ENCODE measurements around the gene RHOBTB1.
"Not testable (repeated sequence)": the region's sequence is repeated elsewhere in the genome, so short reads cannot be mapped to it uniquely, and the experiment has no call there.

RHOBTB1 gene

GRCh38 chr10:60940446-60940845, 3.5 kb downstream of the RHOBTB1 start:
- no peak for DNase-seq (ENCODE audit: low spot score)

GRCh38 chr10:60937784-60938654, 6.0 kb downstream of the RHOBTB1 start:
- peak; percentile 39 for DNase-seq (ENCODE audit: low spot score)

- no peak for DNase-seq (ENCODE audit: low spot score)
Measured at GRCh38 chr10:60937022-60937421, 7.0 kb downstream of the RHOBTB1 start.

GRCh38 chr10:60934215-60935175, 9.5 kb downstream of the RHOBTB1 start:
- DNase-seq (ENCODE audit: low spot score) = no peak

GRCh38 chr10:60932756-60933155, 11.2 kb downstream of the RHOBTB1 start:
- no peak for DNase-seq (ENCODE audit: low spot score)

GRCh38 chr10:60930237-60930636, 13.7 kb downstream of the RHOBTB1 start:
- no peak for DNase-seq (ENCODE audit: low spot score)

- no peak for DNase-seq (ENCODE audit: low spot score)
Measured at GRCh38 chr10:60921633-60922032, 22.4 kb downstream of the RHOBTB1 start.

- no peak for DNase-seq (ENCODE audit: low spot score)
Measured at GRCh38 chr10:60920479-60920878, 23.5 kb downstream of the RHOBTB1 start.

GRCh38 chr10:60919551-60919950, 24.4 kb downstream of the RHOBTB1 start:
- DNase-seq (ENCODE audit: low spot score) = no peak

- DNase-seq (ENCODE audit: low spot score) = no peak
Measured at GRCh38 chr10:60917331-60918280, 26.4 kb downstream of the RHOBTB1 start.

- DNase-seq (ENCODE audit: low spot score) = no peak
Measured at GRCh38 chr10:60916025-60916424, 28.0 kb downstream of the RHOBTB1 start.

- peak; percentile 76 for DNase-seq (ENCODE audit: low spot score)
Measured at GRCh38 chr10:60914690-60915141, 29.3 kb downstream of the RHOBTB1 start.

- DNase-seq (ENCODE audit: low spot score) = no peak
Measured at GRCh38 chr10:60913657-60914056, 30.3 kb downstream of the RHOBTB1 start.

GRCh38 chr10:60913071-60913470, 30.9 kb downstream of the RHOBTB1 start:
- no peak for DNase-seq (ENCODE audit: low spot score)

- DNase-seq (ENCODE audit: low spot score) = no peak
Measured at GRCh38 chr10:60911715-60912114, 32.3 kb downstream of the RHOBTB1 start.

- DNase-seq (ENCODE audit: low spot score) = no peak
Measured at GRCh38 chr10:60911216-60911615, 32.8 kb downstream of the RHOBTB1 start.

- DNase-seq (ENCODE audit: low spot score) = no peak
Measured at GRCh38 chr10:60910543-60910942, 33.4 kb downstream of the RHOBTB1 start.

- DNase-seq (ENCODE audit: low spot score) = no peak
Measured at GRCh38 chr10:60908896-60909295, 35.1 kb downstream of the RHOBTB1 start.

- DNase-seq (ENCODE audit: low spot score) = no peak
Measured at GRCh38 chr10:60908031-60908430, 36.0 kb downstream of the RHOBTB1 start.

GRCh38 chr10:60907236-60907635, 36.7 kb downstream of the RHOBTB1 start:
- no peak for DNase-seq (ENCODE audit: low spot score)

- not testable (repeated sequence) for DNase-seq (ENCODE audit: low spot score)
Measured at GRCh38 chr10:60906825-60907224, 37.2 kb downstream of the RHOBTB1 start.

GRCh38 chr10:60906411-60906810, 37.6 kb downstream of the RHOBTB1 start:
- DNase-seq (ENCODE audit: low spot score) = no peak

All from AG08396 (cell line).